ENCODE results near the gene NEK7. TPM values are rescaled to one million over a fixed set of nuclear protein-coding genes. Genes with fewer than 3 reads are reported as not detected.

Gene NEK7
- total and polyA plus RNA-seq, 9 of the 15 experiments (the other 6 are each of a cell fraction or from before 2014, with no cell fraction given), result 8.5 to 37.3 (median 27.7) TPM

GRCh38 chr1:198187973-198188588 lies 31.3 kb downstream of the NEK7 start (continued):
- peak; percentile 62; the same call in 1 of the 2 replicates for TF ChIP-seq TEAD4 (IDR thresholded peaks at IDR 0.05; ENCODE audit: low read length)
- no peak for TF ChIP-seq TEAD4 (CRISPR knock-in tag; IDR thresholded peaks at IDR 0.05; ENCODE audit: borderline replicate concordance)
- TF ChIP-seq PHB (CRISPR knock-in tag; IDR thresholded peaks at IDR 0.05), result no peak
- no peak for TF ChIP-seq ZNF436 (CRISPR knock-in tag; IDR thresholded peaks at IDR 0.05)
- TF ChIP-seq KDM1A (IDR thresholded peaks at IDR 0.05), result peak in 1 of 2 experiments; percentile 45; a peak in 1 of 4 replicates

GRCh38 chr1:198191117-198191516 lies 34.3 kb downstream of the NEK7 start:
- H3K4me3 ChIP-seq, result no peak overlapping the region
- peaks cover 11% of the 10 kb centered on the region; the same call in 1 of the 2 replicates for H4K20me1 ChIP-seq (replicated peaks; ENCODE audit: control insufficient read depth, insufficient read depth, low read length)
- no peak overlapping the region for H3K27ac ChIP-seq (ENCODE audit: extremely low read depth, low read depth, low read length)
- FAIRE-seq (no peak), DNase-seq (ENCODE audit: extremely low read depth in 1 of 4, low spot score in 3 of 4) (no peak), ATAC-seq (no peak)
- ChIA-PET CTCF (ENCODE audit: low intra/inter-chr PET ratio) (no interaction called here), POLR2A (no interaction called here)
- no peaks in the 10 kb centered on the region for H3K27me3 ChIP-seq (ENCODE audit: control insufficient read depth in 2 of 2, insufficient read depth in 2 of 2, low read length in 2 of 2)
- H3K9me1 ChIP-seq (ENCODE audit: control insufficient read depth, insufficient read depth, low read length), result peaks cover 5% of the 10 kb centered on the region
- peaks cover 0 to 15% of the 10 kb centered on the region in 2 experiments; a peak in 2 of 5 replicates for H3K4me1 ChIP-seq (replicated peaks in 1 of 2; ENCODE audit: control insufficient read depth in 2 of 2, insufficient read depth in 2 of 2, low read length in 2 of 2)
- WGBS (ENCODE audit: insufficient coverage, low coverage, missing lambda C conversion rate), result 100% methylated on average over 2 of the region's 2 CpGs
- no peaks in the 10 kb centered on the region for H3K9me3 ChIP-seq (replicated peaks; ENCODE audit: control insufficient read depth, insufficient read depth, low read depth, low read length)
- intact Hi-C loops (cut with micrococcal nuclease), result no loop called here
- no peak overlapping the region for H3K9ac ChIP-seq (ENCODE audit: insufficient read depth in 1 of 2, low read depth in 2 of 2, low read length in 2 of 2)
- no peaks in the 10 kb centered on the region for H3K36me3 ChIP-seq (ENCODE audit: control insufficient read depth, insufficient read depth, low read length)
- H3K4me2 ChIP-seq (ENCODE audit: insufficient read depth, low read length), result no peak overlapping the region
- H3K79me2 ChIP-seq (ENCODE audit: control insufficient read depth, insufficient read depth, low read length), result peaks cover 59% of the 10 kb centered on the region
- in situ Hi-C loops (cut with MboI), result no loop called here
- no TSS peak for BruUV-seq (replicated peaks)
- H2AFZ ChIP-seq (ENCODE audit: low read depth, low read length), result no peak overlapping the region
- TF ChIP-seq KDM2B (CRISPR knock-in tag; IDR thresholded peaks at IDR 0.05) (no peak), HDAC1 (IDR thresholded peaks at IDR 0.05) (no peak), SMAD4 (CRISPR knock-in tag; conservative IDR thresholded peaks at IDR 0.05) (no peak), FOS (IDR thresholded peaks at IDR 0.05; ENCODE audit: extremely low read depth, insufficient read length) (no peak), POU5F1 (IDR thresholded peaks at IDR 0.05; ENCODE audit: borderline replicate concordance, low read depth, low read length, partially characterized antibody) (no peak), SMAD1 (IDR thresholded peaks at IDR 0.05; ENCODE audit: low read depth, low read length, partially characterized antibody) (no peak), TRIM28 (IDR thresholded peaks at IDR 0.05) (no peak), FIP1L1 (IDR thresholded peaks at IDR 0.05; ENCODE audit: low read depth, low read length, poor library complexity, severe bottlenecking) (no peak), FOSL1 (tag; conservative IDR thresholded peaks at IDR 0.05) (no peak), CREB5 (CRISPR knock-in tag; IDR thresholded peaks at IDR 0.05) (no peak), SRSF7 (optimal IDR thresholded peaks at IDR 0.05; ENCODE audit: low read depth, low read length) (no peak), HNRNPL (IDR thresholded peaks at IDR 0.05; ENCODE audit: low read depth, low read length) (no peak)
- TF ChIP-seq, protein P1, sequence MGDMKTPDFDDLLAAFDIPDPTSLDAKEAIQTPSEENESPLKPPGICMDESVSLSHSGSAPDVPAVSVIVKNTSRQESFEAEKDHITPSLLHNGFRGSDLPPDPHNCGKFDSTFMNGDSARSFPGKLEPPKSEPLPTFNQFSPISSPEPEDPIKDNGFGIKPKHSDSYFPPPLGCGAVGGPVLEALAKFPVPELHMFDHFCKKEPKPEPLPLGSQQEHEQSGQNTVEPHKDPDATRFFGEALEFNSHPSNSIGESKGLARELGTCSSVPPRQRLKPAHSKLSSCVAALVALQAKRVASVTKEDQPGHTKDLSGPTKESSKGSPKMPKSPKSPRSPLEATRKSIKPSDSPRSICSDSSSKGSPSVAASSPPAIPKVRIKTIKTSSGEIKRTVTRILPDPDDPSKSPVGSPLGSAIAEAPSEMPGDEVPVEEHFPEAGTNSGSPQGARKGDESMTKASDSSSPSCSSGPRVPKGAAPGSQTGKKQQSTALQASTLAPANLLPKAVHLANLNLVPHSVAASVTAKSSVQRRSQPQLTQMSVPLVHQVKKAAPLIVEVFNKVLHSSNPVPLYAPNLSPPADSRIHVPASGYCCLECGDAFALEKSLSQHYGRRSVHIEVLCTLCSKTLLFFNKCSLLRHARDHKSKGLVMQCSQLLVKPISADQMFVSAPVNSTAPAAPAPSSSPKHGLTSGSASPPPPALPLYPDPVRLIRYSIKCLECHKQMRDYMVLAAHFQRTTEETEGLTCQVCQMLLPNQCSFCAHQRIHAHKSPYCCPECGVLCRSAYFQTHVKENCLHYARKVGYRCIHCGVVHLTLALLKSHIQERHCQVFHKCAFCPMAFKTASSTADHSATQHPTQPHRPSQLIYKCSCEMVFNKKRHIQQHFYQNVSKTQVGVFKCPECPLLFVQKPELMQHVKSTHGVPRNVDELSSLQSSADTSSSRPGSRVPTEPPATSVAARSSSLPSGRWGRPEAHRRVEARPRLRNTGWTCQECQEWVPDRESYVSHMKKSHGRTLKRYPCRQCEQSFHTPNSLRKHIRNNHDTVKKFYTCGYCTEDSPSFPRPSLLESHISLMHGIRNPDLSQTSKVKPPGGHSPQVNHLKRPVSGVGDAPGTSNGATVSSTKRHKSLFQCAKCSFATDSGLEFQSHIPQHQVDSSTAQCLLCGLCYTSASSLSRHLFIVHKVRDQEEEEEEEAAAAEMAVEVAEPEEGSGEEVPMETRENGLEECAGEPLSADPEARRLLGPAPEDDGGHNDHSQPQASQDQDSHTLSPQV (IDR thresholded peaks at IDR 0.05), result no peak
